Activated T-helper 2 cell treated with anti-CD3 and anti-CD28 coated beads, Interferon-gamma antibody, Interleukin-2, Interleukin-4, amounts not matched to agents 10 μg/mL and 5 μg/mL and 100 μg/mL, durations not matched to agents 14 hours and 24 hours and 36 hours (primary cell): ENCODE measurements around the gene NRM. TPM values are rescaled to one million over a fixed set of nuclear protein-coding genes. Genes with fewer than 3 reads are reported as not detected.
"Not testable (repeated sequence)": the region's sequence is repeated elsewhere in the genome, so short reads cannot be mapped to it uniquely, and the experiment has no call there.

Experiments used
- DNase-seq: peaks from one replicate; pipeline ENCODE4 v3.0.0; 2021; ENCODE audit warnings: low spot score
- H3K27ac Mint-ChIP-seq: one replicate; pipeline ENCODE4 v1.8.0; 2021; ENCODE audit warnings: mixed read lengths
- H3K27me3 Mint-ChIP-seq: one replicate; pipeline ENCODE4 v1.8.0; 2021; ENCODE audit warnings: low read depth, mixed read lengths
- H3K36me3 Mint-ChIP-seq: one replicate; pipeline ENCODE4 v1.8.0; 2021; ENCODE audit warnings: low read depth, mixed read lengths
- H3K4me1 Mint-ChIP-seq: one replicate; pipeline ENCODE4 v1.8.0; 2021; ENCODE audit warnings: low read depth, mixed read lengths
- H3K4me3 Mint-ChIP-seq: one replicate; pipeline ENCODE4 v1.8.0; 2021; ENCODE audit warnings: low read depth, mild to moderate bottlenecking, moderate library complexity, mixed read lengths
- H3K9me3 Mint-ChIP-seq: one replicate; pipeline ENCODE4 v1.8.0; 2021; ENCODE audit warnings: mixed read lengths
- intact Hi-C: fragments of 100-400 bp; cut with micrococcal nuclease; formaldehyde crosslinking; loops from one replicate; pipeline ENCODE4 v1.15.1; 2023
- total RNA-seq: library from RNA; stranded (reverse); gene quantifications from 2 replicates; pipeline ENCODE4 v1.2.3, GENCODE V29; 2022

The NRM gene
- total RNA-seq, 1 donor from 2014 or later, result 24.2 TPM

- no peak for DNase-seq
- Mint-ChIP-seq H3K27me3 (no peaks in the 10 kb centered on the region), H3K4me1 (peaks cover 32% of the 10 kb centered on the region), H3K9me3 (no peaks in the 10 kb centered on the region), H3K4me3 (peak overlapping the region; percentile 97), H3K27ac (peak overlapping the region; percentile 96), H3K36me3 (peaks cover 81% of the 10 kb centered on the region)
- intact Hi-C loops, result loop anchor here (5.0 kb wide), 6 partner anchors 54 to 356 kb away; partner anchors contain the start of genes HLA-E and TRIM39
These were observed 7.4 kb downstream of the NRM start for GRCh38 chr6:30683183-30683979.

GRCh38 chr6:30682143-30683117, 8.4 kb downstream of the NRM start:
- Mint-ChIP-seq H3K4me1 (peaks cover 24% of the 10 kb centered on the region), H3K4me3 (peak overlapping the region; percentile 97), H3K36me3 (peaks cover 80% of the 10 kb centered on the region), H3K27me3 (no peaks in the 10 kb centered on the region), H3K9me3 (no peaks in the 10 kb centered on the region), H3K27ac (peak overlapping the region; percentile 96)
- DNase-seq, result peak; percentile 88
- intact Hi-C loops, result loop anchor here (1.0 to 5.0 kb wide), 10 partner anchors 9 to 355 kb away; partner anchors contain the start of genes DHX16, HLA-E, MDC1 and MRPS18B

GRCh38 chr6:30681766-30682142, 9.0 kb downstream of the NRM start:
- peak overlapping the region; percentile 97 for H3K4me3 Mint-ChIP-seq
- no peaks in the 10 kb centered on the region for H3K9me3 Mint-ChIP-seq
- no peak for DNase-seq
- peaks cover 87% of the 10 kb centered on the region for H3K36me3 Mint-ChIP-seq
- H3K27me3 Mint-ChIP-seq, result no peaks in the 10 kb centered on the region
- H3K27ac Mint-ChIP-seq, result peak overlapping the region; percentile 96
- H3K4me1 Mint-ChIP-seq, result peaks cover 24% of the 10 kb centered on the region
- intact Hi-C loops, result loop anchor here (1.0 to 5.0 kb wide), 10 partner anchors 8 to 354 kb away; partner anchors contain the start of genes DHX16, HLA-E, MDC1 and MRPS18B

GRCh38 chr6:30679765-30680535, 10.8 kb downstream of the NRM start:
- Mint-ChIP-seq H3K9me3 (no peaks in the 10 kb centered on the region), H3K4me3 (peak overlapping the region; percentile 97), H3K4me1 (peaks cover 26% of the 10 kb centered on the region), H3K36me3 (peaks cover 83% of the 10 kb centered on the region), H3K27me3 (no peaks in the 10 kb centered on the region), H3K27ac (peak overlapping the region; percentile 75)
- no peak for DNase-seq
- intact Hi-C loops, result loop anchor here (1.0 to 5.0 kb wide), 7 partner anchors 42 to 353 kb away; partner anchors contain the start of genes HLA-E and TRIM39

- Mint-ChIP-seq H3K36me3 (peaks cover 77% of the 10 kb centered on the region), H3K27ac (peak overlapping the region; percentile 75), H3K4me1 (peaks cover 26% of the 10 kb centered on the region), H3K27me3 (no peaks in the 10 kb centered on the region), H3K4me3 (peak overlapping the region; percentile 97), H3K9me3 (no peaks in the 10 kb centered on the region)
- peak; percentile 86 for DNase-seq
- intact Hi-C loops, result loop anchor here (1.0 kb wide), 1 partner anchor 43 kb away; no protein-coding TSS in a partner anchor
These were observed 11.6 kb downstream of the NRM start for GRCh38 chr6:30678964-30679726.

GRCh38 chr6:30676660-30677285, 14.0 kb downstream of the NRM start:
- Mint-ChIP-seq H3K27me3 (no peaks in the 10 kb centered on the region), H3K27ac (no peak overlapping the region), H3K4me1 (peaks cover 29% of the 10 kb centered on the region), H3K9me3 (no peaks in the 10 kb centered on the region), H3K36me3 (peaks cover 54% of the 10 kb centered on the region), H3K4me3 (no peak overlapping the region)
- intact Hi-C loops, result no loop called here
- DNase-seq, result no peak

- peaks cover 20% of the 10 kb centered on the region for H3K4me1 Mint-ChIP-seq
- H3K27ac Mint-ChIP-seq, result peak within 1 kb of the TSS; percentile 68
- H3K27me3 Mint-ChIP-seq, result no peaks in the 10 kb centered on the region
- H3K36me3 Mint-ChIP-seq, result peaks cover 36% of the 10 kb centered on the region
- H3K4me3 Mint-ChIP-seq, result peak within 1 kb of the TSS; percentile 91
- no peaks in the 10 kb centered on the region for H3K9me3 Mint-ChIP-seq
- intact Hi-C loops, result loop anchor here (1.0 kb wide), 2 partner anchors 10 to 25 kb away; partner anchors contain the start of gene C6orf136
- peak; percentile 87 for DNase-seq
These were observed 18.1 kb downstream of the NRM start, which contains the start of gene DHX16 for GRCh38 chr6:30672445-30673253. TSS of gene DHX16 (minus strand) at chr6:30673006. CDS start at chr6:30672841, 165 bp downstream.

GRCh38 chr6:30670760-30671527, 19.8 kb downstream of the NRM start:
- Mint-ChIP-seq H3K36me3 (peaks cover 33% of the 10 kb centered on the region), H3K4me1 (peaks cover 22% of the 10 kb centered on the region), H3K27me3 (no peaks in the 10 kb centered on the region), H3K4me3 (peak overlapping the region; percentile 68), H3K27ac (peak overlapping the region; percentile 23), H3K9me3 (no peaks in the 10 kb centered on the region)
- no peak for DNase-seq
- intact Hi-C loops, result no loop called here

GRCh38 chr6:30666300-30666699, 24.5 kb downstream of the NRM start:
- H3K9me3 Mint-ChIP-seq, H3K27me3 Mint-ChIP-seq, H3K4me3 Mint-ChIP-seq, intact Hi-C loops, DNase-seq: not testable (repeated sequence)
- H3K27ac Mint-ChIP-seq, result peak overlapping the region; percentile 54
- peaks cover 64% of the 10 kb centered on the region for H3K36me3 Mint-ChIP-seq
- H3K4me1 Mint-ChIP-seq, result peaks cover 12% of the 10 kb centered on the region
